ENCODE measurements around the gene SELL. TPM values are rescaled to one million over a fixed set of nuclear protein-coding genes. Genes with fewer than 3 reads are reported as not detected.

The SELL gene
- total and polyA plus RNA-seq, 10 of the 15 experiments (the other 5 are each of a cell fraction or from before 2014, with no cell fraction given), result 31.8 to 66.0 (median 50.9) TPM

DNA sequence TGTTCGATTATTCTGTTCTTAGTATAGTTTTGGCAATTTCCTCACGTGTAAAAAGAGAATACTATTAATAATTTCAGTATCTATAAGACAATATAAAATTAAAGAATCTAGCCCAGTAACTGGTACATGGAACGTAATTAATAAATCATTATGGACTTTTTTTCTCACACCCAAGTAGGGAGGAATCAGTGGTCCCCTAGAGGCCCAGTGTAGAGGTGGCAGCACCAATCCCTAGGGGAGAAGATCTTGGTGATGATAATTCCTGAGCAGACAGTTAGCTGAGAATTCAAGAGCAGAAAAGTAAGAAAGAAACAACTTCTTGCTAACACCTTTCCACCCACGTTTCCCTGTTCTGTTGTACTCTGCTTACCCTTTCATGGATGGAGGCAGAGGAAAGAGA lies 42.1 kb upstream of the SELL start (continued):
- TF ChIP-seq, protein P1, sequence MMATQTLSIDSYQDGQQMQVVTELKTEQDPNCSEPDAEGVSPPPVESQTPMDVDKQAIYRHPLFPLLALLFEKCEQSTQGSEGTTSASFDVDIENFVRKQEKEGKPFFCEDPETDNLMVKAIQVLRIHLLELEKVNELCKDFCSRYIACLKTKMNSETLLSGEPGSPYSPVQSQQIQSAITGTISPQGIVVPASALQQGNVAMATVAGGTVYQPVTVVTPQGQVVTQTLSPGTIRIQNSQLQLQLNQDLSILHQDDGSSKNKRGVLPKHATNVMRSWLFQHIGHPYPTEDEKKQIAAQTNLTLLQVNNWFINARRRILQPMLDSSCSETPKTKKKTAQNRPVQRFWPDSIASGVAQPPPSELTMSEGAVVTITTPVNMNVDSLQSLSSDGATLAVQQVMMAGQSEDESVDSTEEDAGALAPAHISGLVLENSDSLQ (IDR thresholded peaks at IDR 0.05), result no peak
- TF ChIP-seq TCF7 (IDR thresholded peaks at IDR 0.05; ENCODE audit: borderline replicate concordance) (no peak), CHD2 (IDR thresholded peaks at IDR 0.05; ENCODE audit: borderline replicate concordance, low read depth, low read length) (no peak), GATAD2B (conservative IDR thresholded peaks at IDR 0.05; ENCODE audit: low read depth) (no peak), RCOR1 (conservative IDR thresholded peaks at IDR 0.05; ENCODE audit: low read depth, low read length) (no peak), SUZ12 (IDR thresholded peaks at IDR 0.05; ENCODE audit: unreplicated experiment) (no peak)
- TF ChIP-seq, protein P2, sequence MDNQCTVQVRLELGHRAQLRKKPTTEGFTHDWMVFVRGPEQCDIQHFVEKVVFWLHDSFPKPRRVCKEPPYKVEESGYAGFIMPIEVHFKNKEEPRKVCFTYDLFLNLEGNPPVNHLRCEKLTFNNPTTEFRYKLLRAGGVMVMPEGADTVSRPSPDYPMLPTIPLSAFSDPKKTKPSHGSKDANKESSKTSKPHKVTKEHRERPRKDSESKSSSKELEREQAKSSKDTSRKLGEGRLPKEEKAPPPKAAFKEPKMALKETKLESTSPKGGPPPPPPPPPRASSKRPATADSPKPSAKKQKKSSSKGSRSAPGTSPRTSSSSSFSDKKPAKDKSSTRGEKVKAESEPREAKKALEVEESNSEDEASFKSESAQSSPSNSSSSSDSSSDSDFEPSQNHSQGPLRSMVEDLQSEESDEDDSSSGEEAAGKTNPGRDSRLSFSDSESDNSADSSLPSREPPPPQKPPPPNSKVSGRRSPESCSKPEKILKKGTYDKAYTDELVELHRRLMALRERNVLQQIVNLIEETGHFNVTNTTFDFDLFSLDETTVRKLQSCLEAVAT (IDR thresholded peaks at IDR 0.05), result no peak
- TF ChIP-seq, protein P3, sequence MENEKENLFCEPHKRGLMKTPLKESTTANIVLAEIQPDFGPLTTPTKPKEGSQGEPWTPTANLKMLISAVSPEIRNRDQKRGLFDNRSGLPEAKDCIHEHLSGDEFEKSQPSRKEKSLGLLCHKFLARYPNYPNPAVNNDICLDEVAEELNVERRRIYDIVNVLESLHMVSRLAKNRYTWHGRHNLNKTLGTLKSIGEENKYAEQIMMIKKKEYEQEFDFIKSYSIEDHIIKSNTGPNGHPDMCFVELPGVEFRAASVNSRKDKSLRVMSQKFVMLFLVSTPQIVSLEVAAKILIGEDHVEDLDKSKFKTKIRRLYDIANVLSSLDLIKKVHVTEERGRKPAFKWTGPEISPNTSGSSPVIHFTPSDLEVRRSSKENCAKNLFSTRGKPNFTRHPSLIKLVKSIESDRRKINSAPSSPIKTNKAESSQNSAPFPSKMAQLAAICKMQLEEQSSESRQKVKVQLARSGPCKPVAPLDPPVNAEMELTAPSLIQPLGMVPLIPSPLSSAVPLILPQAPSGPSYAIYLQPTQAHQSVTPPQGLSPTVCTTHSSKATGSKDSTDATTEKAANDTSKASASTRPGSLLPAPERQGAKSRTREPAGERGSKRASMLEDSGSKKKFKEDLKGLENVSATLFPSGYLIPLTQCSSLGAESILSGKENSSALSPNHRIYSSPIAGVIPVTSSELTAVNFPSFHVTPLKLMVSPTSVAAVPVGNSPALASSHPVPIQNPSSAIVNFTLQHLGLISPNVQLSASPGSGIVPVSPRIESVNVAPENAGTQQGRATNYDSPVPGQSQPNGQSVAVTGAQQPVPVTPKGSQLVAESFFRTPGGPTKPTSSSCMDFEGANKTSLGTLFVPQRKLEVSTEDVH (IDR thresholded peaks at IDR 0.05; ENCODE audit: low read depth, partially characterized antibody), result no peak

Measured in GM12878 (cell line).